NCI-H2227 (cell line): ENCODE data around the gene RPL21.

Experiments
- DNase-seq: peaks from one replicate; lab custom pipeline; 2025; ENCODE audit not compliant: unreplicated experiment; lab: John Stamatoyannopoulos, UW

Gene RPL21

GRCh38 chr13:27257648-27258253 is 6.4 kb downstream of the RPL21 start:
- no peak for DNase-seq

DNA sequence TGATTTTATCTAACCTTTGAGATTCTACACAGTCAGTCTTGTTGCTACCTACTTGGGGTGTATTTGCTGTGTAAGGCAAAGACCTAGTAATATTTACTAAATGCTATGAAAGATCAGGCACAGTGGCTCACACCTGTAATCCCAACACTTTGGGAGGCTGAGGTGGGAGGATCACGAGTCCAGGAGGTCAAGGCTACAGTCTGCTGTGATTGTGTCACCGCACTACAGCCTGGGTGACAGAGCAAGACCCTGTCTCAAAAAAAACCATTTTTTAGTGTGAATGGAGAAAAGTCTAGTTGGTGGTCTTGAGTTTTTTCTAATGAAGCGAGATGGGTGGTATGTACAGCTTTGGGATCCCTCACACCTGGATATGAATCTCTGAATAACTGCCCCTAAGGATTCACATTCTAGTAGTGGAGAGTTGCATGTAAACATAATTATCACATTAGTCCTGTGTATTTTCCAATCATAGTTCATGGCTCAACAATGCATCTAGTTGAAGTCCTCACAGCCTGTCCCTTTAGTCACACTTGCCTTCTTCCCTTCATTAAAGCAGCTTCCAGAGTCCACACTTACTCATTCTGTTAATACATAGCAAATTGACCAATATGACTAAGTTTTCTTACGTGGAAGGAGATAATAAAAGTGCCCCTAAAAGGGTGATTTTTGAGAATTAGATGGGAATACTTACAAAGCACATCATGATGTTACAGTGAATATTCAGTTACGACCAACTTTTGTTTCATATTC is 7.5 kb downstream of the RPL21 start:
- DNase-seq: no peak

DNA sequence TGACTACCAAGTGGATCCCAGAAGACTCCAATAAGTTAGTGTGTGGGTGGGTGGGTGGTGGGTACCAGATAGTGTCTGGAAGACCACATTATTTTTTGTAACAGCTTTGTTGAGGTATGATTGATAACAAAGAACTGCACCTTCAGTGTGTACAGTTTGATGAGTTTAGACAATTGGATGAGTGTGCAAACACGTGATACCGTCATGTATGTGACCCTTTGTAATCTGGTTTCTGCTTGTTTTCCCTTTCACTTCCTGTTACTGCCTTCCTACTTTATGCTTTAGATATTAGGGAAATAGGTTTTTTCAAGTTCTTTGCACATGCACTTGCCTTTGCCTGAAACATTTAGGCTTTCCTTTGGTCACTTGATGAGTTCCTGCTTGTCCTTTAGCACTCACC is 8.5 kb downstream of the RPL21 start:
- DNase-seq: no peak

DNA sequence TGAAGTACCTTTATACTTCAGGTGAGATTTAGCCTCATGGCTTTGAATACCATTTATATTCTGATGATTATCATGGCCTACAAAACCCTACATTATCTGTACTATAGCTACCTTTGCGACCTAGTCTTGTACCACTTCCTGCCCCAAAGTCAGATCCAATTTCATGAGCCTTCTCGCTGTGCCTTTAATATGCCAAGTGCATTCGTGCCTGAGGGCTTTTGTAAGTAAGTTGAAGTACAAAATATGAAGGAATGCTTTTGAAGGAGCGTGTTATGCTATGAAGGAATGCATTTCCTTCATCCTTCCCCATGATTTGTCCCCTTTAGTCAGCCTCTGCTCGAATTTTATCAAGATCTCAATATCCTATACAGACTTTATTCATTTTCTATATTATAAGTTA is 10.0 kb downstream of the RPL21 start:
- DNase-seq: no peak

- DNase-seq: peak; percentile 8
These were observed 12.1 kb downstream of the RPL21 start for GRCh38 chr13:27263438-27263837.

- DNase-seq: peak; percentile 71
These were observed 12.8 kb downstream of the RPL21 start for GRCh38 chr13:27264181-27264580.

DNA sequence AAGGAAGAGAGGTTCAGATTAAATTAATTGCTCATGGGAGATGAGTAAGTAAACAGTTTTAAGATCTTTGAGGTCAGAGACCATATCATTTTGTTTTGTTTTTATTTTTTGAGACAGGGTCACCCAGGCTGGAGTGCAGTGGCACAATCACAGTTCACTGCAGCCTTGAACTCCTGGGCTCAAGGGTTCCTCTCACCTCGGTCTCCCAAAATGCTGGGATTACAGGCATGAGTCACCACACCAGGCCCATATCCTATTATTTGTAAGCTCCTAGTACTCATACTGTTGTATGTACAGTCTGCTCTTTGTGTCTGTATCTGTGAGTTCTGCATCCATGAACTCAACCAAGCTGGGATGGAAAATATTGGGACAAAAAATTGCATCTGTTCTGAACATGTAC is 13.3 kb downstream of the RPL21 start:
- no peak for DNase-seq

- DNase-seq: no peak
These were observed 15.6 kb downstream of the RPL21 start for GRCh38 chr13:27266917-27267316.

DNA sequence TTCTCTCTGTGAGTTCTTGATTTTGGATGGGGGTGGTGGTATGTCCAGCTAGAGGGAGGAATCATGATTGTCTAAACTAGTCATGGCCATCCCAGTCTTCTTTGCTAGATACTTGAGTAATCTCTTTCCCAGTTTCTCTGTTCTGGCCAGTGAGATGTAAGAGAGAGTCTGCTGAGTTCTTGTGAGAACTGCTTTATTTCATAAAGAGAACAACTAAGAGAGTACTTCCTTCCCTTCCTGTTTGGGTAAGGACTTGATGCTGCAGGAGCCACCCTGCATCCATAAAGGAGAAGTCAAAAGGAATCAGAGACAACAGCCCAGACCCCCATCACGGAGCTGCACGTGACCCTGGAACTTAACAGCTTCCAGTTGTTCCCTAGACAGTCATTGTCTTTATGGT is 16.2 kb downstream of the RPL21 start:
- no peak for DNase-seq

DNA sequence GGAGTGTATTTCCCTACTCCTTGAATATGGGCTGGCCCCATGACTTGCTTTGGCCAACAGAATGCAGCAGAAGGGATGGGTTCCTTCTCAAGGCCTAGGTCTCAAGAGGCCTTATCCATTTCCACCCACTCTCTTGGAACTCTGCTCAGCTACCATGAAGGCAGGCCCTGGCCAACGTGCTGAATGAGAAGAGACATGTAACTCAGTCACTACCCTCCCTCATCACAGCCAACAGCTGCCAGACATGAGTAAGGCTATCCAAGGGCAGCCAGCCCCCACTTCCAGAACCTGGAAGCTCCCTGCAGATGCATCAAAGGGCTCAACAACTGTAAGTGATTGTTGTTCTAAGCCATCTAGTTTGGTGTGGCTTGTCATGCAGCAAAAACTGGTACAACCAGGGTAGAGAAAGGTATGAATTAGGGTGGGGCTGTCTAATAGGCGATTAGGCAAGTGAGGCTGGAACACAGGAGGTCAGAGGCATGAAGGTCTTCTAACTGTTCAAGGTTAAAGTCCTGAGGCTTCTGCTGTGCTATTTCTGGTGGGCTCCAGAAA is 17.8 kb downstream of the RPL21 start:
- no peak for DNase-seq

GRCh38 chr13:27270594-27271520 is 19.5 kb downstream of the RPL21 start, which contains the start of gene RASL11A:
Gene RASL11A (plus strand): TSS chr13:27270830. CDS start chr13:27270945, 115 bp downstream.
- peak; percentile 89 for DNase-seq

GRCh38 chr13:27271570-27272096 is 20.3 kb downstream of the RPL21 start:
- DNase-seq: no peak

- no peak for DNase-seq
These were observed 22.5 kb downstream of the RPL21 start for GRCh38 chr13:27273658-27274425.

GRCh38 chr13:27274631-27275030 is 23.3 kb downstream of the RPL21 start:
- no peak for DNase-seq

- DNase-seq: no peak
These were observed 24.8 kb downstream of the RPL21 start for GRCh38 chr13:27276188-27276587.

- no peak for DNase-seq
These were observed 28.1 kb downstream of the RPL21 start for GRCh38 chr13:27279506-27279905.

- DNase-seq: no peak
These were observed 28.8 kb downstream of the RPL21 start for GRCh38 chr13:27280009-27280656.

DNA sequence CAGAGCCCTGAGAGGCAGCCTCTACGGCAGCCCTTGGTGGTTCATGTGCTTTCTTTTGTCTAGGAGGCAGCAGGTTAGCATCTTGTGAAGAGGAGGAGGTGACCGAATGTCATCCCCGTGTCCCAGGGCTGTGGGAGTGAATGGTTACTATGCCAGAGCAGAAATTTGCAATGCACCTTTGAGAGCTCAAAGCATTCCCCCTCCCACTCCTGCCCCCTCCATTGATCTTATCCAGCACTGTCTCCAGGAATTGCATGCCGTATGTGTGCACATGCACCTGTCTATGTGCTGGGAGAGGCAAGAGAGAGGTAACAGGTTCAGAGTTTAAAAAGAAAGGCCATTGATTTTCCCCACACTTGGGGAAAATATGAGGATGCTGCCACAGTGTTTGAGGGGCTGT is 29.5 kb downstream of the RPL21 start:
- no peak for DNase-seq

- DNase-seq: no peak
These were observed 30.1 kb downstream of the RPL21 start for GRCh38 chr13:27281420-27281819.
